ENCODE data around the gene TMEM40.

The TMEM40 gene

GRCh38 chr3:12775226-12775625 lies 16.2 kb upstream of the TMEM40 start:
- no peak for DNase-seq

GRCh38 chr3:12774619-12775018 lies 15.6 kb upstream of the TMEM40 start:
- DNase-seq: no peak

GRCh38 chr3:12773710-12774086 lies 14.6 kb upstream of the TMEM40 start:
- no peak for DNase-seq

GRCh38 chr3:12773030-12773709 lies 14.1 kb upstream of the TMEM40 start:
- DNase-seq: no peak

GRCh38 chr3:12772462-12772861 lies 13.4 kb upstream of the TMEM40 start:
- no peak for DNase-seq

- DNase-seq: no peak
Observed at GRCh38 chr3:12771236-12771635, 12.2 kb upstream of the TMEM40 start.

GRCh38 chr3:12769761-12770160 lies 10.7 kb upstream of the TMEM40 start:
- no peak for DNase-seq

- DNase-seq: no peak
Observed at GRCh38 chr3:12768579-12769527, 9.8 kb upstream of the TMEM40 start.

GRCh38 chr3:12766541-12766940 lies 7.5 kb upstream of the TMEM40 start:
- DNase-seq: no peak

GRCh38 chr3:12764171-12764776 lies 5.2 kb upstream of the TMEM40 start:
- no peak for DNase-seq

GRCh38 chr3:12759693-12760565 lies 870 bp upstream of the TMEM40 start:
- DNase-seq: no peak

- DNase-seq: no peak
Observed at GRCh38 chr3:12758025-12758781, 856 bp downstream of the TMEM40 start.

- no peak for DNase-seq
Observed at GRCh38 chr3:12756635-12757034, 2.4 kb downstream of the TMEM40 start.

GRCh38 chr3:12756175-12756574 lies 2.9 kb downstream of the TMEM40 start:
- no peak for DNase-seq

GRCh38 chr3:12755754-12756153 lies 3.3 kb downstream of the TMEM40 start:
- no peak for DNase-seq

- no peak for DNase-seq
Observed at GRCh38 chr3:12754313-12754712, 4.7 kb downstream of the TMEM40 start.

- no peak for DNase-seq
Observed at GRCh38 chr3:12753275-12754028, 5.6 kb downstream of the TMEM40 start.

GRCh38 chr3:12752809-12753208 lies 6.2 kb downstream of the TMEM40 start:
- DNase-seq: no peak

GRCh38 chr3:12752102-12752501 lies 7.0 kb downstream of the TMEM40 start:
- DNase-seq: no peak

GRCh38 chr3:12751571-12751970 lies 7.5 kb downstream of the TMEM40 start:
- no peak for DNase-seq

GRCh38 chr3:12750658-12751071 lies 8.4 kb downstream of the TMEM40 start:
- no peak for DNase-seq

Measured in NCI-H1930 (cell line).